GM18909 (cell line): ENCODE data around the gene PMAIP1.
"Not testable (repeated sequence)": the region's sequence is repeated elsewhere in the genome, so short reads cannot be mapped to it uniquely, and the experiment has no call there.

Experiments
- ATAC-seq: cut with Tn5 transposase; IDR thresholded peaks from one replicate; pipeline ENCODE4 v1.9.1; 2021; ENCODE audit warnings: mild to moderate bottlenecking; ENCODE audit not compliant: unreplicated experiment, poor library complexity

Gene PMAIP1

GRCh38 chr18:59899298-59900221 lies at the start of gene PMAIP1:
PMAIP1 (plus strand) TSS chr18:59899996; CDS start chr18:59900178, 182 bp downstream.
- ATAC-seq, result peak; percentile 69

- no peak for ATAC-seq
Observed at GRCh38 chr18:59851784-59852399, 47.9 kb upstream of the PMAIP1 start.

DNA sequence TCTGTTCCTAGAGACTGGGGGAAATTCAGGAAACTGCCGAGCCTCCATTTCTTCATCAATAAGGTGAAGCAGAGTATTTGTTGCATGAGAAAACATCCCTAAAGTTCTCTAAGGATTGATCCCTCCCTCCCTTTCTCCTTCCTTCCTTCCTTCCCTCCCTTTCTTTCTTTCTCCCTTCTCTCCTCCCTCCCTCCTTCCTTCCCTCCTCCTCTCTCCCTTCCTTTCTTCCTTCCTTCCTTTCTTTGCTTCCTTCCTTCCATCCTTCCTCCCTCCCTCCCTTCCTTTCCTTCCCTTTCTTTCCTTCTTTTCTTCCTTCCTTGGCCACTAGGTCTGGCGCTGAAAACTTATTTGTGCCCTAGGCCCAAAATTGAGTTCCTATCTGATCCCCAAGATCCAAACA lies 47.2 kb upstream of the PMAIP1 start:
- no peak for ATAC-seq

GRCh38 chr18:59853380-59853779 lies 46.4 kb upstream of the PMAIP1 start:
- no peak for ATAC-seq

- ATAC-seq, result not testable (repeated sequence)
Observed at GRCh38 chr18:59853988-59854387, 45.8 kb upstream of the PMAIP1 start.

- no peak for ATAC-seq
Observed at GRCh38 chr18:59861009-59861408, 38.8 kb upstream of the PMAIP1 start.

GRCh38 chr18:59861963-59862819 lies 37.6 kb upstream of the PMAIP1 start:
- peak; percentile 80 for ATAC-seq

DNA sequence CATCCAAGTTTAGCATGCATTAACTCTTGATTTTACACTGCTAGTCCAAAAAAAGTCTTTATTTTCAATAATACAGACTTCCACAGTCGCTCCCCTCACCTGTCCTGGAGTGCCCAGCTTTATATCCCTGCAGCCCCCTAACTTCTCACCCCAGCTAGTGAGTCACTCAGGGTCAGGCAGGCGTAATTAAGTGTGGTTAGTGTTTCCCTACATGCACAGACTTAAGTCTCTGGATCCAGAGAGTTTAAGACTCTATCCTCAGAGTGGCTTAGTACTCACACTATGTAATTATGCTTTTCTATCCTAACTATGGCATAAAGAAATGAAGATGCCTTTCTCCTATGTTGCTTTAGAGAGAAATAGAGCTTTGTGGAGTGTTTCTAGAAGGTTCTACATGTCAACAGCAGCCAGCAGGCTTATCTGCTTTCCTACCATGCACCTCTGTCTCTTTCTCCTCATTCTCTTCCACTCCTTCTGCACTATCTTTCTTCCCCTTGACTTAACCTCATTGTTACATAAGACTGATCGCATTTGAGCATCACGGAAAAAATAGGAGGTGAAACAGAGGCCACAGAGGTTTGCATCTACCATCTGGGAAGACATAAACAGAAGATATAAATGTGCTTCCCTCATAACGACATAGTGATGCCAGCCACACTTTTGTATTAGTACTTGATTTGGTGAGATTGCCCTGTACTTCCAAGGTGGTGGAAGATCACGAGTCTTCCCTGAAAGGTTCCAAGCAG lies 34.4 kb upstream of the PMAIP1 start:
- ATAC-seq, result no peak

DNA sequence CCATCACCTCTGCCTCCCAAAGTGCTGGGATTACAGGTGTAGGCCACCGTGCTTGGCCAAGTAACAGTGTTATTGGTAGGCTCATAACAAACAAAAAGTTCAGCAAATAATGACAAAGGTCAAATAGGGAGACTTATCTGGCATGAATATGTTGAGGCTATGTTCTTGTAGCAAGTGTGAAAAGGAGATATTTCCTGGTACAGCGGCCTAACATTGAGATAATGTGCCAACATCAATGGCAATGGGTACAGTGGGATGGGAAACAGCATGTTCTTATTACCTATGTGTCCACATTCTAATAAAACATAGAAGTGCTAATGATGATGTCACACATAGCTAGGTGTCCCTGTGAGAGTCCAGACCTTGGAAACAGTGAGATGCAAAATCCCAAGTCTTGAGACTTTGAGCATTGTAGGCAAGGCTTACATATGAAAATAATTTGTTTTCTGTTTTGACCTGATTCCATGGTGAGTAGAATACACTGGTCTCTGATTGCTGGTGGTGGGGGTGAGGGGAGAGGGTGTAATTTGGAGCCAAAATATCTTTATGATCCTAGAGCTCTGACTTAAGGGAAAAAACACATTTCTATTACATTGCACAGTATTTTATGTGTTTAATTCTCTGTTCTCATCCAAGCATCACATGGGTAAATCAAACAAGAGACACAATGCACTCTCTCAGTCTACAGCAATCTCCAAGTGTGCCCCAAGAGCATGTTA lies 33.1 kb upstream of the PMAIP1 start:
- ATAC-seq, result no peak

GRCh38 chr18:59867337-59868104 lies 32.3 kb upstream of the PMAIP1 start:
- ATAC-seq, result no peak

DNA sequence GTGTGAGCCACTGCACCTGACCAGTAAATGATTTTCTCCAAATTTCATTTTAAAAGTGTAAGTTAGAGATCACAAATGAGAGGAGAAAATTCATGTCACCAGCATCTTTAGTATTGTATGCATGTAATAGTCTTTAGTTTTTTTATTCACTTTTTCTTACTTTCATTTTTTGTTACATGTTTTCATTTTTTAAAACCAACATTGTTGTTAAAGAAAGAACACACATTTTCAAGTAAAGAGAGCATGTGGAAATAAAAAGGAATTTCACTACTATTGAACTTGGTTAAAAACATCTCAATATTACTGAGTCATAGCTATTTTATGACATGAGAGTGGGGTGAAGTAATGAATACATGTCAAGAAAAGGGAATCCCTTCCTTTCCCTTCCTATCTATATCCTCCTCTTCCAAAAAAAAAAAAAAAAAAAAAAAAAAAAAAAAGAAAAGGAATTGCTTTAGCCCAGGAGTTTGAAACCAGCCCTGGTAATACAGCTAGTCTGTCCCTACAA lies 29.1 kb upstream of the PMAIP1 start:
- ATAC-seq, result no peak

DNA sequence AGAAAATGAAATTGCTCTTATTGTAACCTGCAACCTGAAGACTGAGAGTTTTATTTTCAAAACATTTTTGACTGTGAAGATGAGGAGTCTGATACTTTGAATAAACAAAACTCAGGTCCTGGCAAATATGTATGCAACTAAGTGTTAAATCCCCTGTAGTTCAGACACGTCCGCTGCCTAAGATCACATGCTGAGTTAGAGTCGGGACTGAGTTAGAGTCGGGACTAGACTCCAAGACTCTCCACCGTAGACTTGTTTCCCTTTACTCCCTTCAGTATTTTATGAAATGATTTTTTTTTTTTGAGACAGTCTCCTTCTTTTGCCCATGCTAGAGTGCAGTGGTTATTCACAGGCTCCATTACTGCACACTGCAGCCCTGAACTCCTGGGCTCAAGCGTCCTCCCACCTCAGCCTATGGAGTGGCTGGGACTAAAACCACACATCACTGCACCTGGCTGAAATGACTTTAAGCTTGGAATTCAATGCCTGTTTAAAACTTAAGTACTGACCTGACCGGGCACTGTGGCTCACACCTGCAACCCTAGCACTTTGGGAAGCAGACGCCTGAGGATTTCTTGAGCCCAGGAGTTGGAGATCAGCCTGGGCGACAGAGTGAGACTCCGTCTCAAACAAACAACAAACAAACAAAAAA lies 28.0 kb upstream of the PMAIP1 start:
- ATAC-seq, result no peak

- ATAC-seq, result no peak
Observed at GRCh38 chr18:59873641-59874040, 26.2 kb upstream of the PMAIP1 start.

- ATAC-seq, result no peak
Observed at GRCh38 chr18:59874166-59874565, 25.6 kb upstream of the PMAIP1 start.

DNA sequence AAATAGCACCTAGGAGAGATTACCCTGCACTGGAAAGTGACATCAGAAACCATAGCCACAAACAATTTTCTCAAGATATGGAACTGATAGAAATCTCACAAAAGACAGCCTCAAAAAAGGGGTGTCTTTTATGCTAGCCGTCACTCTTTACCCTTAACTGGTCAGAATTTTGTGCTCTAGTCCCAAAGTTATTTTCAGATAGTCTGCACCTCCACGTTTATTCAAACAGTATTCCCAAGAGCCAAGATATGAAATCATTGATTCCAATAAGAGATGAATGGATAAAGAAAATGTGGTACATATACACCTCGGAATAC lies 23.5 kb upstream of the PMAIP1 start:
- peak; percentile 77 for ATAC-seq

DNA sequence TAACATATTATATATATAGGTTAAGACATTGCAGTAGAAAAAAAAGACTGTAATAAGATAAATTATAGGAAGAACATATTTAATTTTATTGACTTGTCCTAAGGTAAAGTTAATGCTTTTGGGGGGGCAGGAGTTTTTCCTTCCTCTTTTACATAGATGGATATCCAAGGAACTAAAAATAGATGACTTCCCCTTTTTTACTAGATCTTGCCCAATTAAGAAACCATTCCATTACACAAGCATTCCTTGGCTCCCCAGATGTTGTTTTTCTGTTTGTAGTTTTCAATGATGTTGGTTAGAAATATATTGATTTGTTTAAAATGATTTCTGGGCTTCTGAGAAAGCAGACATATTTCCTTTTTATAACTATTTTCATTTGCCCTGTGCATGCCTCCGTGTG lies 22.4 kb upstream of the PMAIP1 start:
- ATAC-seq, result no peak

GRCh38 chr18:59878644-59879043 lies 21.2 kb upstream of the PMAIP1 start:
- ATAC-seq, result no peak
